H1 (cell line): ENCODE results near the gene SDR39U1. TPM values are rescaled to one million over a fixed set of nuclear protein-coding genes. Genes with fewer than 3 reads are reported as not detected.

Experiments used
- SP1 ChIP-seq: IDR thresholded peaks from 2 replicates; pipeline ENCODE4 v1.6.1; 2011; ENCODE audit warnings: low read depth, low read length
- USF2 ChIP-seq: IDR thresholded peaks from 2 replicates; pipeline ENCODE4 v1.6.1; 2011; ENCODE audit warnings: low read length, improper control_type of control experiment
- polyA plus RNA-seq, 7 experiments: library from polyadenylated mRNA; depleted of rRNA in 3 of 7; stranded (reverse) in 5 of 7; unstranded in 2 of 7; fragments of >200 nt in 5 of 7; fragments of 200-250 nt in 2 of 7; gene quantifications; 1 replicate in 5 of 7; 2 replicates in 1 of 7; 4 replicates in 1 of 7; pipeline versions ENCODE4 v1.2.1 to v1.2.3, GENCODE V29; 2011 to 2013; ENCODE audit warnings: missing spikeins in 2 of 7, mixed read lengths in 2 of 7
- total RNA-seq: library from RNA; stranded (reverse); fragmentation: NEBNext Ultra II Directional; extraction: Animal tissue kit (Norgen Biotek cat#: 25700); gene quantifications from 2 replicates; pipeline ENCODE4 v1.2.1, GENCODE V29; 2021

SDR39U1 gene
- total and polyA plus RNA-seq, 2 of the 8 experiments (the other 6 are each of a cell fraction or from before 2014, with no cell fraction given), result 46.7 to 98.8 TPM

GRCh38 chr14:24411443-24412389, 30.9 kb downstream of the SDR39U1 start (continued):
- TF ChIP-seq SP1, result peak; percentile 45; the same call in 1 of the 2 replicates
- TF ChIP-seq USF2, result no peak
